Muscle of arm (tissue), 12 donors: Measurements from ENCODE around the gene CABLES1. TPM values are rescaled to one million over a fixed set of nuclear protein-coding genes. Genes with fewer than 3 reads are reported as not detected.
"Not testable (repeated sequence)": the region's sequence is repeated elsewhere in the genome, so short reads cannot be mapped to it uniquely, and the experiment has no call there.

Experiments
- DNase-seq: peaks from one replicate; pipeline ENCODE4 v3.0.0-alpha.2; 2013
- polyA plus RNA-seq, 12 donors: library from polyadenylated mRNA; unstranded; fragments of 120-200 nt; gene quantifications; one replicate each; pipeline ENCODE4 v1.2.1, GENCODE V29; 2013; ENCODE audit not compliant: insufficient read length in 12 of 12

Gene CABLES1
- polyA plus RNA-seq, 12 donors = 5.1 to 14.9 (median 8.1) TPM; not detected in 1

DNA sequence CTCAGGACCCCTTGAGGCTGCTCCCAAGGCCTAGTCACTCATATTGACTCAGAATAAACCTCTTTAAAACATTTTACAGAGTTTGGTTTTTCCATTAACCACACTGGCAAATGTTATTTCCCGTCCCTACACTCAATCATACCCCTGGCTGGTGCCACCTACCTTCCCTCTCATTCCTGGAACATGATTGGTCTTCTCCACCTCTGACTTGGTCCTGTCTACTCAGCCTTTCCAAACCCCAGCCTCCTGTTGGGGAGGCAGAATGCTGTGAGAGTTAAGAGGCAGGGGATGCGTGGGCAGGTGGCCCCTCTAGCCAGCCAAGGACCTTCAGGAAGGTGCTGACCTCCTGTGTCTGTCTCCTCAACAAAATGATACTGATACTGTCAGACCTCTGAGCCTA lies 149.3 kb downstream of the CABLES1 start:
- no peak for DNase-seq

DNA sequence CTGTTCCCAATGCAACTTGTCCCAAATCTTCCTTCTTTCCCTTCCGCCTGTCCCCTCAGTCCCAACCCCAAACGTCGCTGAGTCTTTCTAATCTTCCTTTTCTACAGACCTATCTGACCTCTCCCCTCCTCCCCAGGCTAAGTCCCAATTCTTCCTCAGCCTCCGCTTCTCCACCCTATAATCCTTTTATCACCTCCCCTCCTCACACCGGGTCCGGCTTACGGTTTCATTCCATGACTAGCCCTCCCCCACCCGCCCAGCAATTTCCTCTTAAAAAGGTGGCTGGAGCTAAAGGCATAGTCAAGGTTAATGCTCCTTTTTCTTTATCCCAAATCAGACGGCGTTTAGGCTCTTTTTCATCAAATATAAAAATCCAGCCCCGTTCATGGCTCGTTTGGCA lies 150.3 kb downstream of the CABLES1 start:
- not testable (repeated sequence) for DNase-seq

DNA sequence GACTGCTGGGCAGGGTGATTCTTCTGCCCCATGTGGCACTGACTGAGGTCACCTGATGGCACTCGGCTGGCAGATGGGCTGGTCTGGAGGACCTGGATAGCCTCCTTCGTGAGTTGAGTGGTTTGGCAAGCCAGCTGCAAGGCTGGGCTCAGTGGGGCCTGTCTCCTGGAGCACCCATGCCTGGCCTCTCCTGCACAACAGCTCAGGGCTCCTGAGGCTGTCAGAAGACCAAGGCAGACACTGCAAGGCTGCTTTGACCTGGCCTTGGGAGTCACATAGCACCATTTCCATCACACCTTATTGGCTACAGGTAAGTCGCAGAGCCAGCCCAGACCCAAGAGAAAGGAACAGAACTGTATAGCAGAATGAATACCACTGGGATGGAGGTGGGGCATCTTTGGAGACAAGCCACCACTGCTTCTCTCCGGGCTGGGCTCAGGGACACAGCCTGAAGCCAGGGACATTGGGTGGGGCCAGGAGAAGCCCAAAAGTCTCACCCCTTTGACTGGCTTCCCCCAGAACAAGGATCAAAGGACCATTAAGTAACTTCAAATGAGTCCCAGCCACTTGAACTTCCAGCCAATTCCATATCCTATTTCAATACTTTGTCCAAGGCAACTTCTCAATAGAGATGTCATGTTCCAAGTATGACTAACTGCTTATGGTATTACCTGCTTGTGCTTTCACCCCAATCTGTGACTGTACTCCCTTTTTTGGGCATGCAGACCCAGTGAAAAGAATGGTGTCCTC lies 156.3 kb downstream of the CABLES1 start:
- DNase-seq = no peak

DNA sequence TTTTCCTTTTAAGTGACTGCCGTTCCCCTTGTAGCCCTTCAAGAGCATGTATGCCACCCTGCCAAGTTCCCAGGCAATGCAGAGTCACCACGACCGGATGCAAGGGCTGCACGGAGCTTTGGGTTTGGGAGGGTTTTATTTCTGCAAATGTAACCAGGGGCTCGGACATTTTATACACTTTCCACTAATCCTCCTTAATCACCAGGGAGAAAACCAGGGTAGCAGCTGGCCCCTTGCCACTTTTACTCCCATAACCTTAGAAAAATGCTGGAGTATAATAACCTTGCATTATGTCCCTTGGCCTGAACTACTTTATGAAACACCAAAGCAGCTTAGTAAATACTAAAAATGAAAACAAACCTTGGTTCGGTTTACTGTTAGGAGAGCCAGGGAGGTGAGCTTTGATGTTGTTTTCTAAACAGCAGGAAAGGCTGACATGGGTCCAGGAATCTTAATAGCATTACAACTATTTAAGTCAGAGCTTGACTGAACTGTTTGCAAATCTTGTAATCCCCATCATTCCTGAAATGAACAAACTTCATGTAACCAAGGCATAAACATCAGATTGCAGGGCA lies 165.0 kb downstream of the CABLES1 start:
- no peak for DNase-seq

DNA sequence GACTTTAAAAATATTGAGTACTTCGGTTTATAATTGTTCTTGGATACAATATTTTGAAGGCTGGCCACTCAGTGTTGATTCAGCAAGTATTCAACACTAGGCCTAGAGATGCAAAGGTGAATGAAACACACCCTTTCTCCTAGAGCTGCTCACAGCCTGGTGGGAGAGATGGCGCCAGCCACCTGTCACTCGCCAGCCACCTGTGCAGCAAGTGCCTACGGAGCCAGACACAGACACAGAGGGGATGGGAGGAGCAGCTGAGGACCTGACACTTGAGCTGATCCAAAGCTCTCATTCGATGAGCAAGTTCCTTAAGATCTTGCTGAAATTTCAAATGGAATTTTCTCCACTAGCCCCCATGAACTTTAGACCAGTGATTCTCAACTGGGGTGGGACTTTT lies 166.7 kb downstream of the CABLES1 start:
- no peak for DNase-seq

DNA sequence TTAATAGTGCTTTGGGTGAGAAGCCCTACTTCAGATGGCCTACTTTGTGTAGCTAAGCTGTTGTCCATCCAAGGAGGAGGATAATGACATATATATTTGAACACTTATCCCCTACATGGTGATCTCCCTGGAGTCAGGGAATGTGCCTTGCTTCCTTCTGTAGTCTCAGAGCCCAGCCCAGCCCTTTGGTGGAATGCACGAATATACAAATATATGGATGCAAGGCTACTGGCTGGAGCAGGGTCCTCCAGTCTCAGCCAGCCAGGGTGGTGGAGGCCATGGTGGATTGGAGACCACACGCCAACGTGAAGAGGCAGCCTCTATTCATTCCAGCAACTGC lies 167.2 kb downstream of the CABLES1 start:
- DNase-seq = no peak

DNA sequence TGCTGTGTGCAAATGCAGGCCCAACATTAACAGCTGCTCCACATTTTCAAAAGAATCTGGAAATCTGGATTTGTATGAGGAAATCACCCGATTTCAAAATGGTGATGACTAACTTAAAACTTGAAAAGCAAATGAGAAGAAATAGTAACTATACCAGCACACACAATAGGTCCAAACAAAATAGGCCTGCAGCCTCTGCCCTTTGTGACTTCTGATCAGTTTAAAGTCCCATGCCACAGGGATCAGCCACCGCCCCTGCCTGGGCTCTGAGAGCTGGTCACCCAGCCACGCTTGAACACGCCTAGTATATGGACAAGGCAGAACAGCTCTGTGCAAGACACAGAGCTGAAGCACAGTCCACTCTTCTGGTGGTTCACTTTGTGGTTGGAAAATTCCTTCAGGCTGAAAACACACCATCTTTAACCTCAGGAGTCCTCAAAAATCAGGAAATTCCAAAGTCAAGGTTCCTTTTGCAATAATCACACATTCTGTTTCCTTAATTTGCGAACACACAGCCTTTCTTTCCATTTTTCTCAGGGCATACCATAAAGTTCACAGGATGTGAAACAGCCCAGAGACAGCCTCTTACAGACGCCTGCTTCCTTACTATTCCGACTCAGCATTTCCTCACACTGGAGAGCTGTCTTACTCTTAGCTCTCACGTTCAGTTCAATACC lies 167.7 kb downstream of the CABLES1 start:
- DNase-seq = no peak

DNA sequence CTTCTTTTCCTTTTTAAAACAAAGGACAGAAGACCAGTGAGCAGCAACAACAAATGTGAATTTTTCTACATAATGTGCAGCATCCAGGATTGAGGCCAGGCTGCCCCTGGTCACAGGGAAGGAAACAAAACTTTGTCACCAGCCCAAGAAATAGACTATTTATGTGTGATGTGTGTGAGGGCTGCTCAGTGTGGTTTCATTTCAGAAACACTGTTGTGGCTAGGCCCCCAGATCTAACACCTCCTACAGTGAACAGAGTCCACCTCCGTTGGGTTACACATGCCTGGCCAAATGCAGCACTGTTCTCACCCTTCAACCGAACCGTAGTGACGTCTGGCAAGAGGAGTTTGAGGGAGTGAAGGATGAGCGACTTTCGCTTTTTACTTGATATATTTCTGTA lies 171.5 kb downstream of the CABLES1 start:
- peak; percentile 35 for DNase-seq

DNA sequence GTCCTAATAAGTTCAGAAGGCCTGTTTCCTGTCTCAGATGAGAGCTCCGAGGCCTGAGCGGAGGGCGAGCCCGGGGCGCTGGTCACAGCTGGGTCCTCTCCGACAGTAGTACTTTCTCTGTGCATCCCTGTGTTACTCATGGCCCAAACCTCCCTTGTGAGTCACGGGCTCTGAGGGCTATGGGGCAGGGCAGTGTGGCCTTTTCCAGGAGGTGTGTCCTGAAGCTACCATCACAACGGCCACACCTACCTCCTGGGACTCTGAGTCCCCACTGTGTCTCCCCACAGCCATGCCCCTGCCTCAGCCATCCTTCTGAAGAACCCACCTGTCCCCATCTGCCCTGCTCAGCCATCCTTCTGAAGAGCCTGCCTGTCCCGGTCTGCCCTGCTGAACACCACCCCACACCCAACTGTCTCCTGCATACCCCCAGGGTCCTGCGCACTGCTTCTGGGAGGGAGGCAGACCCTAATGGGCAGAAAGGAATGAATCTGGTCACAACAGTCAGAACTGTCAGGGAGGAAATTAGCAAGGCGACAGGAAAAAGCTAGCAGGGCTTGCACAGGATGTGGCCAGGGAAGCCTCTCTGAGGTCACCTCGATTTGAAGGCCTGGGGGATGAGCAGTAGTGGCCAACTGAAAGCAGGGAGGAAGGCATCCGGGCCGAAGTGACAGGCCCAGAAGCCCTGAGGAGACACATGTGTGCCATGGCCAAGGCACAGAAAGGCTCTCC lies 172.4 kb downstream of the CABLES1 start:
- DNase-seq = no peak

Other genes with a start within 250 kb of the CABLES1 start
- 10 to 100 TPM in 11 of 12 donors, not detected in 1; 10.3 to 44.2 (median 11.9) TPM for gene RBBP8, start 202.2 kb upstream of the CABLES1 start, polyA plus RNA-seq